HG03097 (cell line): ENCODE data around the gene C22orf39.
A peak's percentile ranks its signal among the peaks of the same experiment; 100 is the strongest.

Experiments used
- ATAC-seq: cut with Tn5 transposase; IDR thresholded peaks from one replicate; pipeline ENCODE4 v1.9.1; 2021; ENCODE audit not compliant: unreplicated experiment, low FRiP score

Gene C22orf39

GRCh38 chr22:19447330-19448075, at the start of gene C22orf39:
C22orf39 (minus strand) TSS chr22:19447711; CDS start chr22:19447688, 23 bp downstream.
- peak; percentile 75 for ATAC-seq

- ATAC-seq, result no peak
These were observed 49.7 kb upstream of the C22orf39 start for GRCh38 chr22:19497245-19497644.

- no peak for ATAC-seq
These were observed 48.8 kb upstream of the C22orf39 start for GRCh38 chr22:19496324-19496630.

- ATAC-seq, result no peak
These were observed 48.2 kb upstream of the C22orf39 start for GRCh38 chr22:19495562-19496323.

- no peak for ATAC-seq
These were observed 47.2 kb upstream of the C22orf39 start for GRCh38 chr22:19494676-19495173.

GRCh38 chr22:19494001-19494560, 46.6 kb upstream of the C22orf39 start:
- no peak for ATAC-seq

GRCh38 chr22:19492504-19493174, 45.1 kb upstream of the C22orf39 start:
- no peak for ATAC-seq

GRCh38 chr22:19490628-19491230, 43.2 kb upstream of the C22orf39 start:
- ATAC-seq, result no peak

GRCh38 chr22:19488884-19489843, 41.7 kb upstream of the C22orf39 start:
- ATAC-seq, result no peak

- no peak for ATAC-seq
These were observed 40.8 kb upstream of the C22orf39 start for GRCh38 chr22:19488285-19488684.

- ATAC-seq, result no peak
These were observed 36.2 kb upstream of the C22orf39 start for GRCh38 chr22:19483481-19484244.

GRCh38 chr22:19482297-19482696, 34.8 kb upstream of the C22orf39 start:
- ATAC-seq, result no peak

- no peak for ATAC-seq
These were observed 33.3 kb upstream of the C22orf39 start for GRCh38 chr22:19480789-19481188.

- ATAC-seq, result no peak
These were observed 32.7 kb upstream of the C22orf39 start for GRCh38 chr22:19480173-19480568.

- ATAC-seq, result peak; percentile 81
These were observed 32.1 kb upstream of the C22orf39 start, which contains the start of gene CDC45 for GRCh38 chr22:19479355-19480172. CDC45 (plus strand) TSS chr22:19479920; CDS start chr22:19479969, 49 bp downstream.

GRCh38 chr22:19478901-19479354, 31.4 kb upstream of the C22orf39 start, which contains the start of gene UFD1:
UFD1 (minus strand) TSS chr22:19479193; CDS start chr22:19479085, 108 bp downstream.
- peak; percentile 33 for ATAC-seq

- no peak for ATAC-seq
These were observed 30.8 kb upstream of the C22orf39 start for GRCh38 chr22:19478045-19478900.
